Measurements from ENCODE around the gene FBXO42. TPM values are rescaled to one million over a fixed set of nuclear protein-coding genes. Genes with fewer than 3 reads are reported as not detected.
A peak's percentile ranks its signal among the peaks of the same experiment; 100 is the strongest.

FBXO42 gene
- total and polyA plus RNA-seq, 9 of the 15 experiments (the other 6 are each of a cell fraction or from before 2014, with no cell fraction given): 7.2 to 24.8 (median 17.4) TPM

GRCh38 chr1:16209132-16209846, 143.0 kb downstream of the FBXO42 start (continued):
- TF ChIP-seq ZMIZ1 (IDR thresholded peaks at IDR 0.05; ENCODE audit: low read depth in 2 of 2, low read length in 2 of 2) (no peak), NR0B1 (IDR thresholded peaks at IDR 0.05; ENCODE audit: partially characterized antibody) (no peak), ZNF609 (CRISPR knock-in tag; IDR thresholded peaks at IDR 0.05; ENCODE audit: borderline replicate concordance) (no peak), GABPB2 (CRISPR knock-in tag; conservative IDR thresholded peaks at IDR 0.05) (no peak), DDX20 (tag; IDR thresholded peaks at IDR 0.05; ENCODE audit: low read depth) (no peak), MTA2 (IDR thresholded peaks at IDR 0.05; ENCODE audit: low read depth) (no peak), SUPT5H (IDR thresholded peaks at IDR 0.05) (no peak), ELF4 (CRISPR knock-in tag; IDR thresholded peaks at IDR 0.05) (0 out of 2 replicates have a peak, but pooled peaks have one; percentile 14), HDAC6 (IDR thresholded peaks at IDR 0.05; ENCODE audit: low read depth, low read length) (no peak), MAFK (IDR thresholded peaks at IDR 0.05; ENCODE audit: low read length) (no peak), RBM25 (IDR thresholded peaks at IDR 0.05; ENCODE audit: low read depth, low read length, severe bottlenecking) (peak; percentile 92), MITF (IDR thresholded peaks at IDR 0.05) (no peak), NCOA4 (IDR thresholded peaks at IDR 0.05; ENCODE audit: partially characterized antibody) (peak; percentile 23), CSDE1 (IDR thresholded peaks at IDR 0.05) (no peak), ZNF444 (CRISPR knock-in tag; IDR thresholded peaks at IDR 0.05) (no peak), HEY1 (CRISPR knock-in tag; IDR thresholded peaks at IDR 0.05; ENCODE audit: borderline replicate concordance) (no peak), HDAC2 (IDR thresholded peaks at IDR 0.05) (peak; percentile 25; the same call in 1 of the 2 replicates), ZNF24 (IDR thresholded peaks at IDR 0.05) (no peak)

Data from K562 (cell line).